Neural progenitor cell (in vitro differentiated cells): ENCODE results near the gene DEAF1. TPM values are rescaled to one million over a fixed set of nuclear protein-coding genes. Genes with fewer than 3 reads are reported as not detected.
"Not testable (repeated sequence)": the region's sequence is repeated elsewhere in the genome, so short reads cannot be mapped to it uniquely, and the experiment has no call there.

Experiments
- DNase-seq: peaks from one replicate; pipeline ENCODE4 v3.0.0-alpha.2; 2016; ENCODE audit warnings: low spot score
- H2AFZ ChIP-seq: fragments of 200-600 bp; sonication (generic); replicated peaks from 2 replicates; pipeline ENCODE4 v1.6.1; 2016; ENCODE audit warnings: antibody characterized with exemption
- H3F3A ChIP-seq: fragments of 200-600 bp; sonication (generic); 2 replicates; pipeline ENCODE4 v1.6.1; 2016; ENCODE audit warnings: antibody characterized with exemption, low read depth
- H3K27ac ChIP-seq: fragments of 200-600 bp; sonication (generic); 2 replicates; pipeline ENCODE4 v1.5.1; 2016; ENCODE audit warnings: mild to moderate bottlenecking
- H3K27me3 ChIP-seq: fragments of 200-600 bp; sonication (generic); 2 replicates; pipeline ENCODE4 v1.6.1; 2016; ENCODE audit warnings: mild to moderate bottlenecking, moderate library complexity
- H3K36me3 ChIP-seq: fragments of 200-600 bp; sonication (generic); 2 replicates; pipeline ENCODE4 v1.5.1; 2016
- H3K4me1 ChIP-seq: fragments of 200-600 bp; sonication (generic); 2 replicates; pipeline ENCODE4 v1.6.1; 2016; ENCODE audit warnings: mixed run types
- H3K4me2 ChIP-seq: fragments of 200-600 bp; sonication (generic); 2 replicates; pipeline ENCODE4 v1.6.1; 2016
- H3K4me3 ChIP-seq: fragments of 200-600 bp; sonication (generic); 2 replicates; pipeline ENCODE4 v1.5.1; 2016
- H3K79me2 ChIP-seq: fragments of 200-600 bp; sonication (generic); 2 replicates; pipeline ENCODE4 v1.6.1; 2016; ENCODE audit warnings: low read depth
- H3K9ac ChIP-seq: fragments of 200-600 bp; sonication (generic); 2 replicates; pipeline ENCODE4 v1.6.1; 2016
- H3K9me3 ChIP-seq: fragments of 200-600 bp; sonication (generic); 2 replicates; pipeline ENCODE4 v1.5.1; 2016; ENCODE audit warnings: low read depth
- H4K20me1 ChIP-seq: fragments of 200-600 bp; sonication (generic); 2 replicates; pipeline ENCODE4 v1.6.1; 2016; ENCODE audit warnings: low read depth
- H3K27ac Mint-ChIP-seq: 3 replicates; pipeline ENCODE4 v1.8.0; 2021; ENCODE audit warnings: mixed read lengths
- H3K27me3 Mint-ChIP-seq: 2 replicates; pipeline ENCODE4 v1.8.0; 2022; ENCODE audit warnings: low read depth, mild to moderate bottlenecking, inconsistent platforms, moderate library complexity, mixed read lengths; ENCODE audit not compliant: insufficient read depth
- H3K36me3 Mint-ChIP-seq: 3 replicates; pipeline ENCODE4 v1.8.0; 2021; ENCODE audit warnings: mixed read lengths
- H3K4me1 Mint-ChIP-seq: 3 replicates; pipeline ENCODE4 v1.8.0; 2021; ENCODE audit warnings: mixed read lengths
- H3K4me3 Mint-ChIP-seq: 3 replicates; pipeline ENCODE4 v1.8.0; 2021; ENCODE audit warnings: mild to moderate bottlenecking, moderate library complexity, mixed read lengths
- H3K9me3 Mint-ChIP-seq: 3 replicates; pipeline ENCODE4 v1.8.0; 2020; ENCODE audit warnings: mixed read lengths
- EZH2 ChIP-seq: fragments of 200-600 bp; sonication (generic); IDR thresholded peaks from 2 replicates; pipeline ENCODE4 v1.6.1; 2017; ENCODE audit warnings: antibody characterized with exemption, mild to moderate bottlenecking, moderate library complexity
- EZH2phosphoT487 ChIP-seq: fragments of 200-600 bp; sonication (generic); IDR thresholded peaks from 2 replicates; pipeline ENCODE4 v1.6.1; 2017; ENCODE audit warnings: antibody characterized with exemption
- total RNA-seq: library from RNA; depleted of rRNA; stranded (reverse); fragments of >200 nt; gene quantifications from 2 replicates; pipeline ENCODE4 v1.2.3, GENCODE V29; 2015; ENCODE audit warnings: low replicate concordance
- TF ChIP-seq, protein P1 (sequence below): fragments of 200-600 bp; sonication (generic); IDR thresholded peaks from 2 replicates; pipeline ENCODE4 v1.5.1; 2017; ENCODE audit warnings: antibody characterized with exemption, mild to moderate bottlenecking

Gene DEAF1
- total RNA-seq, 1 donor from 2014 or later, result 38.4 TPM

DNA sequence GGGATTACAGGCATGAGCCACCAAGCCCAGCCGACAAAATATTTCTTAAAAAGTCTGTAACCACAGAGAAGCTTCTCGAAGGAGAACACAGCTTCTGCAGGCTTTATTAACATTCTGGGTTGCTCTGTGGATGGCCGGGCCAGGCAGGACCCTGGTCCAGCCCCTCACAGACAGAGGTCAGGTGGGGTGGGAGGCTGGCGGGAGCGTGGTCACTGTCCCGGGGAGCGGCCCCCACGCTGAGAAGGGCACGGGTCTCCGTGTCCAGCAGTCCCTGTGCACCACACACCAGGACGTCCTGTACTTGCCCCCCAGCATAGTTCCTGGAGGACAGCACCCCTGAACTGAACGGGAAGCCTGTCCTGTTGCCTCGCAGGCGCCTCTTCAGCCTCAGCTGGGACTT is 38.6 kb downstream of the DEAF1 start:
- H3K4me1 Mint-ChIP-seq, result peaks cover 2% of the 10 kb centered on the region
- TF ChIP-seq EZH2phosphoT487, result no peak
- TF ChIP-seq, protein P1, sequence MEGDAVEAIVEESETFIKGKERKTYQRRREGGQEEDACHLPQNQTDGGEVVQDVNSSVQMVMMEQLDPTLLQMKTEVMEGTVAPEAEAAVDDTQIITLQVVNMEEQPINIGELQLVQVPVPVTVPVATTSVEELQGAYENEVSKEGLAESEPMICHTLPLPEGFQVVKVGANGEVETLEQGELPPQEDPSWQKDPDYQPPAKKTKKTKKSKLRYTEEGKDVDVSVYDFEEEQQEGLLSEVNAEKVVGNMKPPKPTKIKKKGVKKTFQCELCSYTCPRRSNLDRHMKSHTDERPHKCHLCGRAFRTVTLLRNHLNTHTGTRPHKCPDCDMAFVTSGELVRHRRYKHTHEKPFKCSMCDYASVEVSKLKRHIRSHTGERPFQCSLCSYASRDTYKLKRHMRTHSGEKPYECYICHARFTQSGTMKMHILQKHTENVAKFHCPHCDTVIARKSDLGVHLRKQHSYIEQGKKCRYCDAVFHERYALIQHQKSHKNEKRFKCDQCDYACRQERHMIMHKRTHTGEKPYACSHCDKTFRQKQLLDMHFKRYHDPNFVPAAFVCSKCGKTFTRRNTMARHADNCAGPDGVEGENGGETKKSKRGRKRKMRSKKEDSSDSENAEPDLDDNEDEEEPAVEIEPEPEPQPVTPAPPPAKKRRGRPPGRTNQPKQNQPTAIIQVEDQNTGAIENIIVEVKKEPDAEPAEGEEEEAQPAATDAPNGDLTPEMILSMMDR, result no peak
- TF ChIP-seq EZH2, result no peak
- H3K27me3 ChIP-seq, result no peaks in the 10 kb centered on the region
- no peaks in the 10 kb centered on the region for H3F3A ChIP-seq
- no peak for DNase-seq
- H3K4me3 ChIP-seq, result no peak overlapping the region
- H3K27ac ChIP-seq, result no peak overlapping the region
- peaks cover 16% of the 10 kb centered on the region for H3K36me3 Mint-ChIP-seq
- no peak overlapping the region for H3K9ac ChIP-seq
- no peak overlapping the region for H2AFZ ChIP-seq
- no peaks in the 10 kb centered on the region for H3K4me1 ChIP-seq
- H3K9me3 ChIP-seq, result no peaks in the 10 kb centered on the region
- H3K27me3 Mint-ChIP-seq, result no peaks in the 10 kb centered on the region
- no peaks in the 10 kb centered on the region for H3K9me3 Mint-ChIP-seq
- H3K4me2 ChIP-seq, result no peak overlapping the region
- no peaks in the 10 kb centered on the region for H4K20me1 ChIP-seq
- H3K27ac Mint-ChIP-seq, result no peak overlapping the region
- H3K79me2 ChIP-seq, result no peaks in the 10 kb centered on the region
- no peak overlapping the region for H3K4me3 Mint-ChIP-seq
- peaks cover 6% of the 10 kb centered on the region for H3K36me3 ChIP-seq

DNA sequence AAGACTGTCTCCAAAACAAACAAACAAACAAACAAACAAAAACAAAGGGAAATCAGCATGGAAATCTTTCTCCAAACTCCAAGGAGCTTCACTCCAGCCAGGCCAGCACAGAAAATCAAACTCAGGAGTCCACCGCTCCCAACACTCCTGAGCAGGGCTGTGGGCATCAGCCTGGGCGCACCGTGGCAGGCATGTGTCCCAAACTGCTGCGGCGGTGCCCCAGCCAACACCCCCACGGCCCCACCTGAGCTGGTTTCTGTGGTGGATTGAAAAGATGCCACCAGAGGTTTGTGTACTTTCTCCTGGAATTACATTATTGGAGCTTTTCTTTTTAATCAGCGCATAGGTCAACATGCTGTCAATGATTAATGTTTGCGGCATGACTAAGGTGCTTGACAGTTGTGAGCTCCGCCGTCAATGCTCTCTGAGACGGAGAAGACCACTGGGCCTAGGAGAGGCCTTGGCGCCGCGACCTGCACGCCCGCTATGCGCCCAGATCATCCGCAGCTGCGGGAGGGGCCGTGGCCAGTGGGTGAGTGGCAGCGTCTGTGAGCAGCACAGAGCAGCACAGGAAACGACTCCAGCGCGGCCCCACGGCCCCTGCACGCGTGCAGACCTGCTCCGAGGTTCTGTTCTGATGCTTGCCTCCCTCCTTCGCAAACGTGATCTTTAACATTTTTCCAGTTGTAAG is 39.8 kb downstream of the DEAF1 start:
- DNase-seq, result no peak
- Mint-ChIP-seq H3K27ac (no peak overlapping the region), H3K4me1 (peaks cover 2% of the 10 kb centered on the region), H3K4me3 (no peak overlapping the region), H3K27me3 (no peaks in the 10 kb centered on the region), H3K9me3 (no peaks in the 10 kb centered on the region), H3K36me3 (peaks cover 19% of the 10 kb centered on the region)
- peaks cover 10% of the 10 kb centered on the region for H3K36me3 ChIP-seq
- H3K27ac ChIP-seq, result no peak overlapping the region
- H4K20me1 ChIP-seq, result no peaks in the 10 kb centered on the region
- TF ChIP-seq EZH2phosphoT487 (no peak), EZH2 (no peak)
- TF ChIP-seq, protein P1, result no peak
- no peaks in the 10 kb centered on the region for H3K4me1 ChIP-seq
- no peaks in the 10 kb centered on the region for H3F3A ChIP-seq
- H3K79me2 ChIP-seq, result no peaks in the 10 kb centered on the region
- no peak overlapping the region for H2AFZ ChIP-seq
- H3K27me3 ChIP-seq, result no peaks in the 10 kb centered on the region
- no peak overlapping the region for H3K4me3 ChIP-seq
- no peak overlapping the region for H3K9ac ChIP-seq
- H3K9me3 ChIP-seq, result no peaks in the 10 kb centered on the region
- H3K4me2 ChIP-seq, result no peak overlapping the region

DNA sequence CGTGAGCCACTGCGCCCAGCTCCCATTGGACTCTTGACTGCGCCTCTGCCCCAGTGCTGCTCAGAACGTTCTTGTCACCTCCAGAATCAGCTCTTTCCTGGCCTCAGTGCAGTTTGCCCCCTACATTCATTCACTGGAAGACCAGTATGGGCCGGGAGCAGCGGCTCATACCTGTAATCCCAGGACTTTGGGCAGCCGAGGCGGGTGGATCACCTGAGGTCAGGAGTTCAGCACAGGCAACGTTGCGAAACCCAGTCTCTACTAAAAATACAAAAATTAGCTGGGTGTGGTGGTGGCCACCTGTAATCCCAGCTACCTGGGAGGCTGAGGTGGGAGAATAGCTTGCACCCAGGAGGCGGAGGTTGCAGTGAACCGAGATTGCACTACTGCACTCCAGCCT is 40.6 kb downstream of the DEAF1 start:
- not testable (repeated sequence) for H3K4me1 ChIP-seq, H3K9me3 Mint-ChIP-seq, DNase-seq, H3K27me3 Mint-ChIP-seq, H2AFZ ChIP-seq, H3K27ac ChIP-seq, H3K4me3 Mint-ChIP-seq, H3K9me3 ChIP-seq, H3K4me1 Mint-ChIP-seq, H3K36me3 ChIP-seq, H3K27ac Mint-ChIP-seq, H3K27me3 ChIP-seq, H4K20me1 ChIP-seq, H3K4me3 ChIP-seq, H3K4me2 ChIP-seq, H3F3A ChIP-seq, H3K79me2 ChIP-seq, H3K9ac ChIP-seq
- peaks cover 17% of the 10 kb centered on the region for H3K36me3 Mint-ChIP-seq

DNA sequence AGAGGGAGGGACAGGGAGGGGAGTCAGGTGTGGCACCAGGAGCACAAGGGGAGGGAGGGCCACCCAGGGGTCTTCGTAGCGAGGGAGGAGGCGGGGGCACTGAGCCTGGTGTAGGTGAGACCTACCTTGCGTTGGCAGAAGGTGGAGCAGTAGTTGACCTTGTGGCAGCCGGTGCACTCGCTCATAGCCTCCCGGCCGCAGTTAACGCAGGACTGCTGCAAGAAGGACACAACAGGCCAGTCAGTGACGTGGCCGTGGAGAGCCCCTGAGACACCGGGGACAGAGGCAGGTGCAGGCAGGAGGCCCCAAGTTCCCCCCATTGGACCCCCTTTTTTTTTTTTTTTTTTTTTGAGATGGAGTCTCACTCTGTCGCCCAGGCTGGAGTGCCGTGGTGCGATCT is 41.2 kb downstream of the DEAF1 start:
- Histone ChIP-seq H3K4me2 (no peak overlapping the region), H3K4me1 (no peaks in the 10 kb centered on the region), H2AFZ (no peak overlapping the region), H3K27me3 (no peaks in the 10 kb centered on the region), H3F3A (no peaks in the 10 kb centered on the region), H3K36me3 (peaks cover 10% of the 10 kb centered on the region), H3K4me3 (no peak overlapping the region), H3K27ac (no peak overlapping the region), H3K9ac (no peak overlapping the region), H3K9me3 (no peaks in the 10 kb centered on the region), H3K79me2 (no peaks in the 10 kb centered on the region), H4K20me1 (no peaks in the 10 kb centered on the region)
- Mint-ChIP-seq H3K27ac (no peak overlapping the region), H3K4me1 (no peaks in the 10 kb centered on the region), H3K27me3 (no peaks in the 10 kb centered on the region), H3K9me3 (no peaks in the 10 kb centered on the region), H3K36me3 (peaks cover 17% of the 10 kb centered on the region), H3K4me3 (no peak overlapping the region)
- DNase-seq, result no peak
- TF ChIP-seq, protein P1, result no peak
- no peak for TF ChIP-seq EZH2
- no peak for TF ChIP-seq EZH2phosphoT487

DNA sequence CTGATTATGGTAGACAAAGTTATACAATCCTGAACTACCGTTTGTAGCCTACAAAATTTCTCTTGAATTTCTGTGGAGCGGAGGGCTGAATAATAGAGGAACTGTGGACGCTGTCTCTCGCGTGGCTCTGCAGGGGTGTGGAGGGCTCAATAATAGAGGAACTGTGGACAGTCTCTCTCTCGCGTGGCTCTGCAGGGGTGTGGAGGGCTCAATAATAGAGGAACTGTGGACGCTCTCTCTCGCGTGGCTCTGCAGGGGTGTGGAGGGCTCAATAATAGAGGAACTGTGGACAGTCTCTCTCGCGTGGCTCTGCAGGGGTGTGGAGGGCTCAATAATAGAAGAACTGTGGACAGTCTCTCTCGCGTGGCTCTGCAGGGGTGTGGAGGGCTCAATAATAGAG is 41.9 kb downstream of the DEAF1 start:
- peaks cover 17% of the 10 kb centered on the region for H3K36me3 Mint-ChIP-seq
- not testable (repeated sequence) for H3K79me2 ChIP-seq, H3K4me1 ChIP-seq, H4K20me1 ChIP-seq, H3K4me2 ChIP-seq, H3K4me3 ChIP-seq, H3K27ac ChIP-seq, H3K9me3 Mint-ChIP-seq, H3K4me3 Mint-ChIP-seq, H3K27me3 Mint-ChIP-seq, H3K9ac ChIP-seq, H3K27ac Mint-ChIP-seq, H3K9me3 ChIP-seq, H3K36me3 ChIP-seq, DNase-seq, H2AFZ ChIP-seq, H3F3A ChIP-seq, H3K4me1 Mint-ChIP-seq, H3K27me3 ChIP-seq
